Breast epithelium (tissue), 3 donors: ENCODE data around the gene EFHD1.

Source experiments
- POLR2A ChIP-seq: fragments of 450-650 bp; IDR thresholded peaks from one replicate; pipeline ENCODE4 v1.6.1; 2016; ENCODE audit warnings: antibody characterized with exemption, mild to moderate bottlenecking, moderate library complexity
- POLR2AphosphoS5 ChIP-seq, 3 donors: sonication (generic); formaldehyde crosslinking; IDR thresholded peaks; one replicate each; pipeline ENCODE4 v1.6.1; 2017; ENCODE audit warnings: antibody characterized with exemption in 3 of 3
- TF ChIP-seq, protein P1 (sequence below), 3 donors: fragments of 450-650 bp; IDR thresholded peaks; one replicate each; pipeline ENCODE4 v1.5.1; 2016 to 2017; ENCODE audit warnings: antibody characterized with exemption in 3 of 3, mild to moderate bottlenecking in 3 of 3, moderate library complexity in 3 of 3

DNA sequence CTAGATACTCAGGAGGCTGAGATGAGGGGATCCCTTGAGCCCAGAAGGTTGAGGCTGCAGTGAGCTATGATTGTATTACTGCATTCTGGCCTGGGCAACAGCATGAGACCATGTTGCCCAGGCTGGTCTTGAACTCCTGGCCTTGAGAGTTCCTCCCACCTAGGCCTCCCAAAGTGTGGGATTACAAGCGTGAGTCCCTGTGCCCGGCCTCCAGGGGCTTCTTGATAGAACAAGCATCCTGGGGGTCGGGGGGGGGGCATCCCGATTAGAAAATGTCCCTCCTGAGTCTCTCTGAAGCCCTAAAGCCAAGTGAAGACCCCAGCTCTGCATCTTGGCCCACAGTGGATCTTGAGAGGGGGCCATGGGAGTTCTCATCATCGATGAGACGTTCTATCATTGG, 22.3 kb upstream of the EFHD1 start:
- TF ChIP-seq, protein P1, sequence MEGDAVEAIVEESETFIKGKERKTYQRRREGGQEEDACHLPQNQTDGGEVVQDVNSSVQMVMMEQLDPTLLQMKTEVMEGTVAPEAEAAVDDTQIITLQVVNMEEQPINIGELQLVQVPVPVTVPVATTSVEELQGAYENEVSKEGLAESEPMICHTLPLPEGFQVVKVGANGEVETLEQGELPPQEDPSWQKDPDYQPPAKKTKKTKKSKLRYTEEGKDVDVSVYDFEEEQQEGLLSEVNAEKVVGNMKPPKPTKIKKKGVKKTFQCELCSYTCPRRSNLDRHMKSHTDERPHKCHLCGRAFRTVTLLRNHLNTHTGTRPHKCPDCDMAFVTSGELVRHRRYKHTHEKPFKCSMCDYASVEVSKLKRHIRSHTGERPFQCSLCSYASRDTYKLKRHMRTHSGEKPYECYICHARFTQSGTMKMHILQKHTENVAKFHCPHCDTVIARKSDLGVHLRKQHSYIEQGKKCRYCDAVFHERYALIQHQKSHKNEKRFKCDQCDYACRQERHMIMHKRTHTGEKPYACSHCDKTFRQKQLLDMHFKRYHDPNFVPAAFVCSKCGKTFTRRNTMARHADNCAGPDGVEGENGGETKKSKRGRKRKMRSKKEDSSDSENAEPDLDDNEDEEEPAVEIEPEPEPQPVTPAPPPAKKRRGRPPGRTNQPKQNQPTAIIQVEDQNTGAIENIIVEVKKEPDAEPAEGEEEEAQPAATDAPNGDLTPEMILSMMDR (IDR thresholded peaks at IDR 0.05), result no peak
- TF ChIP-seq POLR2A (no peak), POLR2AphosphoS5 (IDR thresholded peaks at IDR 0.05) (no peak)
